Activated CD8-positive, alpha-beta memory T cell treated with anti-CD3 and anti-CD28 coated beads for 4 hours (primary cell): ENCODE results near the gene CACNA2D1.

ENCODE experiments used
- DNase-seq, 2 donors: peaks; one replicate each; pipeline ENCODE4 v3.0.0-alpha.2; 2020; ENCODE audit warnings: low read depth in 2 of 2

The CACNA2D1 gene

DNA sequence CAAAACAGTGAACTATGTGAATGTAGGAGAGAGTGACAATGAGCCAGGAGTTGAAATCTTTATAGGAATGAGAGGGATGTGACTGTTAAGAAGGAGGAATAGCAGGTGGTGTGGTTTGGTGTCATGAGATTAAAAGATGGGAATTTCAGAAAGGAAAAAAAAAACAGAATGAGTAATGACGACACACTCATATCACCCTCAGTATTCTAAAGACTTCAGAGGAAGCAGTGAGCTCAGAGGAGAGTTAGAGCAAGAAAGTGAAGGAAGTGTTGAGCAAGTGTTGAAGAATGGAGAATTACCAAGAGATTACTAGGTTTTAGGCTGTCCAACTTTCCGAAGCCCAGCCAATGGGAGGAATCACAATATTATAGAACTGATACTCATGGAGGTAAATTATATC, 453.2 kb downstream of the CACNA2D1 start:
- no peak for DNase-seq

DNA sequence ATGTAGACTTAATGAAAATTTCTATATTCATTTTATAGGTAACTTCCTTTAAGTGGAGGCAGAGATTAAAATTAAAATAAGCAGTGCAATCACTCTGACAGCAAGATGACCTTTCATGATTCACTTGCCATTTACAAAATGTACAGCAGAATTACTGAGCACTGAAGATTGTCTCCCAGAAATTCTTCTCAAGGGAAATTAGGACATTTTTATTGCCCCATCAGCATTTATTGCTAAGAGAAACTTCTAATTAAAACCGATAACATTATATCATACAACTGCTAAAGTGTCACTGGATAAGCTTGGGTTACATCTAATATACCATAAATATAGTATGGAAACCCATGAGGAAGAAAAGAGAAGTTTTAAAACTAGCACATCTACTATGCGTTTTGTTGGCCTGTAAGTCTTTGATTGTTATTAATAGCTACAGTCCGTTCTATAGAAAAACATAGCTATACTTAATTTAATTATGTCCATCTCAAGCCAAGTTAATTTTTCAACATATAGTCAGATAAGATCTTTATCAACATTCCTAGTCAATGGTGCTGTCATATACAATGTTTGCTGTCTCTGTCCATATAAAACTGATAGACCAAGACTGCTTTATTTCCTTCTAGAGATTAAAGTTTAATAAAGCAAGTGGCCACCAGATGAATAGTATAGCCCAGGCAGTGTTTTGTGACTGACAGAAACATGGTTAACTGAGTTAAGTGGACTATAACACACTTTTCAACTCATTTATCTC, 456.7 kb downstream of the CACNA2D1 start:
- DNase-seq: no peak

DNA sequence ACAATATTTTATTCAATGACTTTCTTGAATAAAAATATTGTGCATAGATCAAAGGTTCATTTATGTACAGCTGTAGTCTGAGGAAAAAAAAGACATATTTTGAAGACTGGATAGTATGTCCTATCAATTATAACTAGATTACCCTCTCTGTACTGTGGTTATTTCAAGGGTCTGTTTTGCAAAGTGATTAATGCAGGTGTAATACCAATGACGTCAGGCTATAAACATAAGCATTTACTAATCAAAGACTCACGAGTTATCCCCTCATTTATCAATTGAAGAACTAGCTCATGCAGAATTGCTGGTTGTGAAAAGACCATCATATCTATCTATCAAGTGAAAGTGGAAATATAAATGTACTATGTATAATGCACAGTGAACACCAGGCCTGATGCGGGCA, 460.2 kb downstream of the CACNA2D1 start:
- DNase-seq: no peak

- DNase-seq: no peak
Measured at GRCh38 chr7:81973117-81973516, 470.5 kb downstream of the CACNA2D1 start.

GRCh38 chr7:81960026-81960425, 483.6 kb downstream of the CACNA2D1 start:
- no peak for DNase-seq

- DNase-seq: no peak
Measured at GRCh38 chr7:81957517-81957916, 486.1 kb downstream of the CACNA2D1 start.

DNA sequence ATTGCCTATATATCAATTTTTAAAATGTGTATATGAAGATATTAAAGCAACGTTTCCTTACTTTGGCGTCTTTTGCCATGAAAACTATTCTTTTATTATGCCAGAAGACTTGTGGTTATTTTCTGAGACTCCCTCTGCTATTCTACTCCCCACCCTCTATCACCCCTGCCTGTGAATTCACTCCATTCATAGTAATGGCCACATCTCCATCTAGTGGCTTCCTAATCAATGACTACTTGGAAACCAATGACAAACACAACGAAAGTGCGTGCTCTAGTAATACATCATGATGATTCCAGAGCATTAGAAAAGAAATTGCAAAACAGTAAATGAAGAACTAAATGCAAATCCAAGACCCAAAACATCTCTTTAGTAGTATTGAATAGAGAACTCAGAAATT, 487.1 kb downstream of the CACNA2D1 start:
- no peak for DNase-seq

- no peak for DNase-seq
Measured at GRCh38 chr7:81949306-81949705, 494.3 kb downstream of the CACNA2D1 start.

GRCh38 chr7:81944058-81944457, 499.5 kb downstream of the CACNA2D1 start:
- DNase-seq: no peak

GRCh38 chr7:81937091-81937490, 506.5 kb downstream of the CACNA2D1 start:
- DNase-seq: no peak

GRCh38 chr7:81934596-81935301, 508.8 kb downstream of the CACNA2D1 start:
- DNase-seq: no peak

DNA sequence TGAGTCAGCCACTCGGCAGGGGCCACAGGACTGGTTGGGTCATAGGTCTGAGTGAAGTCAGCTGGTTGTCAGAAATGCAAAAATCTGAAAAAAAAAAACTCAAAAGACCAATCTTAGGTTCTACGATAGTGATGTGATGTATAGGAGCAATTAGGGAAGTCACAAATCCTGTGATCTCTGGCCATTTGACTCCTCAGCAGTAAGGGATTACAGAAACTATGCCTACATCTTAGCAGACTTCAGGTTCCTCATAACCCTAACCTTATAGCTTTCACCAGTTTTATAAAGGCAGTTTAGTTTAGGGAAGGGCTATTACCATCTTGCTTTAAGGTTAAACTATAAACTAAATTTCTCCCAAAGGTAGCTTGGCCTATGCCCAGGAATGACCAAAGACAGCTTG, 510.6 kb downstream of the CACNA2D1 start:
- DNase-seq: no peak

DNA sequence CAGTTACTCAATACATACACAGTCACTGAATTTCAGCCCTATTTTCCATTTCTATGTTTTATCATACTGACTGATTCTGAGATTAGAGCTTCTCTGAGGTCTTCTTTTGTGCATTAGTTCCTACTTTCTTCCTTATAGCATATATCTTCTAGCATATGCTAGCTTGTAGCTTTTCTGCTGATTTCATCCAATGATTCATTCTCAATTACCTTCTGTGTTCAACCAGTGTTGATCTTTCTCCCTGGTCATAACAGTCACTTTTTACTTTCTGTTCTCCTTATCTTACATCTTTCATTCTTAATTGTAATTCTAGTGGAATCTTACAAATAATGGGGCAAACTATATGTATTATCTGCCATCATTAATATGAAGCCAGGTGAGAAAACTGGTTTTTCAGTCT, 514.2 kb downstream of the CACNA2D1 start:
- DNase-seq: no peak

DNA sequence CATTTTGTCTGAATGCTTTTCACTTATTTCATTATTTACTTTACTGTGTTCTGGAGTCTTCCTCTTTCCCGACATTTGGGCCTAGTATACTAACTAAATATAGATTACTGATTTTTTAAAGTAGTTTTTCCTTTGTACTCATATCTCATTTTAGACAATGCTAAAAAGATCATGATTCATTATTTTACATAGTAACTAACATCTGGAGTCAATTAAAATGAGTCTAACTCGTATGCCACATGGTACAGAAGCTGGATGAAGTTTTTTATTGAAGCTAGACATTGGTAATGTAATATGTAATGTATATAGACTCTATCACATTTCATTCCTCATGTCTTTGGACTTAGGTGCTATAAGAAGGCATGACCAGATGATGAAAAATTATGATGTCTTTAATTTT, 517.4 kb downstream of the CACNA2D1 start:
- no peak for DNase-seq

DNA sequence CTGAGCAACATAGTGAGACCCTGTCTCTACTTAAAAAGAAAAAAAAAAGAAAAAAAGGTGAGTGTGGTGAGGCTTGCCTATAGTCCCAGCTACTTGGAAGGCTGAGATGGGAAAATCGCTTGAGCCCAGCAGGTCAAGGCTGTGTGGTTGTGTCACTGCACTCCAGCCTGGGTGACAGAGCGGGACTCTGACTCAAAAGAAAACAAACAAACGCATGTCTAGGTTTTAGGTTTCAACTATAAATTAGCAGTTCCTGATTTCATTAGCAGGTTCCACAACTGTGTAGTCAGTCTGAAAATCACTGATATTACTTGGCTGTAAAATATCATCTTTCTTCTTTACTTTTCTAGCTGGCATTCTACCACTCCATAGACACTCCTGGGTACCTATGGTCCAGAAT, 518.0 kb downstream of the CACNA2D1 start:
- no peak for DNase-seq

DNA sequence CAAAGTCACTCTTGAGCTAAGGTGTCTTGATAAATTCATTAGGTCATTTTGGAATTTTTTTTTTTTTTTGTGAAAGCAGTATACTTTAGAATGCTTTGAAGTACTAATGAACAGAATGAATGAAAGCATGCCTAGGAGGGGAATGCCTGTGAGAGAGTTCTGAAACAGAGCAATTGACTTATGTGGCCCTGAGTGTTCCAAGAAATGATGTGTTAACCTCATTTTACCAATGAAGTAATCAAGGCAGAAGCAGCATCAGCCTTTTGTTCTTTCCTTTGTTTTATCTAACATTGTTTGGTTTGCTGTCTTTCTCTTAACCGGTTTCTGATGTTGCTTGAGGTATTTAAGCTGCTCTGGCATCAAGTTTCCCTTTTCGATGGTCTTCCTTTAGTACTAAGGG, 519.1 kb downstream of the CACNA2D1 start:
- DNase-seq: no peak

GRCh38 chr7:81919494-81919893, 524.1 kb downstream of the CACNA2D1 start:
- no peak for DNase-seq

DNA sequence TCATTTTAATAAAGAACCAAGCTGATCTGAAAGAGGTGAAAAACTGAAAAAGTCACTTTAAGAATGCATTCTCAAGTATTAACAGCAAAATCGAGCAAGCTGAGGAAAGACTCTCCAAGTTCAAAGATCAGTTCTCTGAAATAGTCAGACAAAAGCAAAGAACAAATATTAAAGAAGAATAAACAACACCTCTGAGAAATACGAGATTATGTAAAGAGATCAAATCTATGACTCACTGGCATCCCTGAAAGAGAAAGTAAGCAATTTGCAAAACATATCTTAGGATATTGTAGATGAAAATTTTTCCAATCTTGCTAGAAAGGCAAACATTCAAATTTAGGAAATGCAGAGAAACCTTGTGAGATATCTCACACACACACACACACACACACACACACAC, 535.4 kb downstream of the CACNA2D1 start:
- DNase-seq: no peak

- DNase-seq: no peak
Measured at GRCh38 chr7:81903115-81903514, 540.5 kb downstream of the CACNA2D1 start.

DNA sequence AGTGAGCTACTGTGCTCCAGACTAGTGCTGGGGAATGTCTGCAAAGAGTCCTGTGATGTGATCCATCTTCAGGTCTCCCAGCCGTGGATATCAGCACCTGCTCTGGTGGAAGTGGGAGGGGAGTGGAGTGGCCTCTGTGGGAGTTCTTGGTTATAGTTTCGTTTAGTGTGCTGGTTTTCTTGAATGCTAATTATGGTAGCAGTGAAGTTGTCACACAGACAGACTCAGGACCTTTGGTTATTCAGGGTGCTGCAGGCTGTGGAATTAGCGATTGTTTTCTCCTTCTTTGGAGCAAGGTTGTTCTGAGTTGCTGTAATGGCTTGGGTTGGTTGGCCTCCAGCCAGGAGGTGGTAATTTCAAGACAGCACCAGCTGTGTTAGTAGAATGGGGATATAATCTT, 541.0 kb downstream of the CACNA2D1 start:
- DNase-seq: no peak
